Activated CD8-positive, alpha-beta memory T cell treated with anti-CD3 and anti-CD28 coated beads, Interleukin-2, amount 50 U/mL, for 48 hours (primary cell): ENCODE measurements around the gene INMT.

Experiments
- DNase-seq: peaks from one replicate; pipeline ENCODE4 v3.0.0-alpha.2; 2020

INMT gene

DNA sequence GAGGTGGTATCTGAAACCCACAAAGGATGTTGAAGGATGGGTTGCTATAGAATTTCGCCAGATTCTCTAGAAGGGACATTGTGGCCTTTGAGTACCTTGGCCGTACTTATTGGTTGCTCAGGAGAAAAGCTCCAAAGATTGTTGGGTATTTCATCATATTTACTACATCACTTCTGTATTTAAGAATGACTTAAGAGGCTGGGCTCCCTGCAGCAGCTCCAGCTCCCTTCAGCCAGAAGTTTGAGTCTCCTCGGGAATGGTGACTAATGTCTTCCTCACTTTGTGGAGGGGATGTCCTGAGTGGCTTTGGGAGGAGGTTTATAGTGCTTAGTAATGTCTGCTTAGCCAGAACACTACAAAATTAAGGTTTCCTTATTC lies 37.4 kb downstream of the INMT start:
- no peak for DNase-seq

DNA sequence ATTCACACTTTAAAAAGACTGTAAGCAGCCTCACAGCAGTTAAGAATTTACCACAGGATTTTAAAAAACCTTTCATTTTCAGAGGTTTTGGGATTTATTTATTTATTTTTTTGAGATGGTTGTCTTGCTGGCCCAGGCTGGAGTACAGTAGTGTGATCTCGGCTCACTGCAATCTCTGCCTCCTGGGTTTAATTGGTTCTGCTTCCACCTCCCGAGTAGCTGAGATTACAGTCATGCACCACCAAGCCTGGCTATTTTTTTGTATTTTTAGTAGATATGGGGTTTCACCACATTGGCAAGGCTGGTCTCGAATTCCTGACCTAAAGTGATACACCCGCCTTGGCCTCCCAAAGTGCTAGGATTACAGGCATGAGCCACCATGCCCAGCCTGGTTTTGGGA lies 38.4 kb downstream of the INMT start:
- DNase-seq = no peak

DNA sequence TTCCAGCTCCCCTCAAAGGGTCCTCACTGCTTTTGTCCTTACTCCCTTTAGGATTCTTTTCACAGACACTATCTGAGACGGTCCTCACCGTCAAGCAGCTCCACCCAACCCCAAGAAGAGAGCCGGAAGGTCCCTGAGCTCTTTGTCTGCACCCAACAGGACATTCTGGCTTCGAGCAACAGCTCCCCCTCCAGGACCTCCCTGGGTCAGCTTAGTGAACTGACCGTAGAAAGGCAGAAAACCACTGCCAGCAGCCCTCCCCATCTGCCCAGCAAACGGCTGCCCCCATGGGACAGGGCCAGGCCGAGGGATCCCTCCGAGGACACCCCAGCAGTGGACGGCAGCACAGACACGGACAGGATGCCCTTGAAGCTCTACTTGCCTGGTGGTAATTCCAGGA lies 39.2 kb downstream of the INMT start:
- DNase-seq = no peak

DNA sequence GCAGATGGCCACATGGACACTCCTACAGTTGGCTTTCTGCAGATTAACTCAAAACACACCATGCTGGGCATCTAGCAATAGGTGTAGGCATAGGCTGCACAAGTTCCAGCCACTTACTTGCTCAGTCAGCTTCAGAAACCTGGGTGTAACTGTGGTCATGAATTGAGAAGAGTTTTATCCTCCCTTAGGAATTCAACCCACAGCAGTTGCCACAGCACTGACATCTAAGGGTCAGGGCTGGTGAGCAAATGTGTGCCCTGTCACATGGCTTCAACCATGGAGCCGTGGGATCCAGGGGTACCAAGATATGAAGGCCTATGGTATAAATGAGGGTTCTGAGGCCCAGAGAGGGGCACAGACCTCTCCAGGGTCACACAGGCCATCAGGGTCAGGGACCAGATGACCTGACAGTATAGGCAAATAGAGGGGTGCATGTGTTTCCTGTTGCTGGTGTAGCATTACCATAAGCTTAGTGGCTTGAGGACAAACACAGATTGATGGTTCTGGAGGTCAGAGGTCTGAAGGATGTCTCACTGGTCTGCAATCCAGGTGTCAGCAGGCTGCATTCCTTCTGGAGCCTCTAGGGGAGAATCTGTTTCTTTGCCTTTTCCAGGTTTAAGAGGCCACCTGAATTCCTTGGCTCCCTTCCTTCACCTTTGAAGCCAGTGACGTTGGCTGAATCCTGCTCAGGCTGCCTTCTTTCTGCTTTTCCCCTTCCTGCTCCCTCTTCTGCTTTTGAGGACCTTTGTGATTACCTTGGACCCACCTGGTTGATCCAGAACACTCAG lies 43.4 kb downstream of the INMT start:
- no peak for DNase-seq

DNA sequence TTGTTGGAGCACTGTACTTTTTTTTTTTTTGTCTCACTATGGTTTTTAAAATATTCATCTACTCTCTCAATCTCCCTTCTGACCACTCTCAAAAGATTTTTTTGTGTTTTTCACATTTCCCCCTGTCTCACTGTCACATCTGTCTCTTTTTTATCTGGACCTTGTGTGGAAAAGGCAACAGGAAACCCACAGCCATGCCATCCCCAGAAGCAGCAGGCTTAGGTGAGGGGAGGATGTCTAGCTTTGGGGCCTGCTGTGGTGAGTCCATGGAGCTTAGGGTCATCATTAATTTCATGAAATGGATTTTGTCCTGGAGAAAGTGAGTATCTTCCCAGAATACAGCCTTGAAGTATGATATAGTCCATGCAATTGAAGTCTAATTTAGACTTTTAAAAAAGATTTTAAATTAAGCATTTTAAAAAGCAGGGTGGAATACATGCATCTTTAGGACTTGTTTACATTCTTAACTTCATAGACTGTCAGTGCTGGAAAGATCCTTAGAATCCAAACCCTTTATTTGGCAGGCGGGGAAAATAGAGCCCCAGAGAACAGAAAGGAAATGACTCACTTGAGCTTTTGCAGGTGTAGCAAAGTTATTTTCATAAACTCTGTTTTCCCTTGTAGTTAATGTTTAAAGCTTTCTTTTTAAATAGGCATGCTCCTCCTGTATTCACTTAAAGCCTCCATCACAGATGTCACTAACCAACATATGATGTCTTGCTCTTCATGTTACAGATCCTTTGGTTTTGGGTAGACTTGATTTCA lies 44.4 kb downstream of the INMT start:
- no peak for DNase-seq

DNA sequence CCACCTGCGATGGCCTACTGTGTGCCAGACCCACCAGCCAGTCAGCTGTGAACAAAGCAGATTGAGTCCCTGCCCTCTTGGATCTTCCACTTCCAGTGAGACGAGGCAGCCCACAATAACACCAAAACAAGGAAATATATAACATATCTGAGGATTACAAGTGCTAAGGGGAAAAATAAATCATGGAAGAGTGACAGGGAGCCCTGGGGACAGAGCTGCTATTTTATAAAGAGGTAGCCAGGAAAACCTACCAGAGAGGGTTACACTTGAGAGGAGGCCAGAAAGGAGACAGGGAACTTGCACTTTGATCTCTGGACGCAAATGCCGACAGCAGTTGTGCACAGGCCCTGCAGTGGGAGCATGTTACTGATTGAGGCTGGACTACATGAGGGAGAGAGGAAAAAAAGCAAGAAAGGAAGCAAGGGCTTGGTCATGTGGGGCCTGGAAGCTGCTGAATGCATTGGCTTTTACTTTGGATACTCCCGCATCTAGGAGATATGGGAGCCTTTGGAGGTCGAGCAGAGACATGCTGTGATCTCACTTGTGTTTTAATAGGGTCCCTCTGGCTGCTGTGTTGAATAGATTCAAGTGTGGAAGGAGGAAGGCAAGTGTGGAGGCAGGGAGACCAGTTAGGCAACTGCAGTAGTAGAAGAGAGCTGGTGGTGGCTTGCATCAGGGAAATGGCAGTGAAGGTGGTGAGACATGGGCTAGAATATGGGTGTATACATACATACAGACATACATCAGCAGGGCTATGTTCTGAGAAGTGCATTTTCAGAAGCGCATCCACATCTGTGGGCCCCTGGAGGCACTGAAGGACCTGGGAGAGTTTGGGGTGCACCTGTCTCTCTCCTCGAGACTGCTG lies 45.5 kb downstream of the INMT start:
- DNase-seq = no peak

DNA sequence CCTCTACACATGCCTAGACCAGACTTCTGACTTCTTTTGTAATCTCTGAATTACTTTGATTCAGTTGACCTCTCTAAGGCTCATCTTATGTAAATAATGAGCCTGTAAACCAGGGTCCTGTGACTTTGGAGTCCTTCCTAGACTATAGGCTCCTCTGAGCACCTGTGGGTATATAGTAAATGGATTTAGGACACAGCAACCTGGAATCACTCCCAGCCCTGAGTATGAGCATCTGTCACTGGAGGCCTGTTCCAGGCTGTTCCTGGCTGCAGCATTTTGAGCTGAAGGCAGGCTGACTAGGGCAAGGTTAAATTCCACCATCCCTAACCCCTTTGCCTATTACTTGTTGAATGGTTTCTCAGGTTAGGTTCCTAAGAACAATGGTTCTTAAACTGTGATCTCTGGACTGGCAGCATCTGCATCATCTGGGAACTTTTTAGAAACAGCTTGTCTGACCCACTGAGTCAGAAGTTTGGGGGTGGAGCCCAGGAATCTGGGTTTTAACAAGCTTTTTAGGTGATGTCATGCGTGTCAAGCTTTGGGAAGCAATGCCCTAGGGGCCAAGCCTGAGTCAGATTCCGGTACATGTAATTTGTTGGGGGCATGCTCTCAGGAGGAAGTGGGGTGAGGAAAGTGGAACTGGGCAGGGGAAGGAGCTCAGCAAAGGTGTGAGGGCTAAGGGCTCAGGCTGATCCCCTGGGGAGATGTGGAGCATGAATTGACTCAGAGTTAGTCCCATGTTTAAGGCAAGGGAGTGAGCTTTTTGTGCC lies 47.5 kb downstream of the INMT start:
- DNase-seq = no peak

DNA sequence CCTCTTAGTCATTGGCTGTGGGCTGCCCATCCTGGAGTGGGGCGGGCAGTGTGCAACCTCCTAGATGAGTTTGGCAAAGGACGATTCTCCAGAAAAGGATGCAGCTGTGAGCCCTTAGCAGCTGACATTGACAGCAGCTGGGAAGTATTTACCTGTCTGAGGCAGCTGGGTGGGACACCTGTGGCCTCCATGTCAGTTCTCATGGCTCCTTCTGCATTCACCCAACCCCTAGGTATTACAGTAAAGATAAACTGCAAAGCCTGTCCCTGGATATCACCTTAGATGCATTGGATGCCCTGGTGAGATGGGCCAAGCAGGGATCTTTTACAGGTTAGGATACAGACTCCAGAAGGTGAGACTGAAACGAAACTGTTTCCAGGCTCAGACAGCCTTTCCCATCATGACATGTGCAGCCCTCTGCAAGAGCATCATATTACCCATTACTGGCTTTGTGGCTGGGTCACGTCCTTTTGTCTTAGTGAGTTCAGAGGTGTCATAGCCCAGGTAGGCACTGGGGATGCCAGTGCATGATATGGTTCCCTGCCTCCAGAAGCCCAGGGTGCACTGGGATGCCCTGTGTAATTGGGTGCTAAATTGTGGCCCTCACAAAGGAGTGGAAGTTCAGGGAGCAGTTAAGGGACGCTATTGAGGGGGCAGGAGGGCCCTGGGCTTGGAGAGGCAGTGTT lies 48.2 kb downstream of the INMT start:
- no peak for DNase-seq

DNA sequence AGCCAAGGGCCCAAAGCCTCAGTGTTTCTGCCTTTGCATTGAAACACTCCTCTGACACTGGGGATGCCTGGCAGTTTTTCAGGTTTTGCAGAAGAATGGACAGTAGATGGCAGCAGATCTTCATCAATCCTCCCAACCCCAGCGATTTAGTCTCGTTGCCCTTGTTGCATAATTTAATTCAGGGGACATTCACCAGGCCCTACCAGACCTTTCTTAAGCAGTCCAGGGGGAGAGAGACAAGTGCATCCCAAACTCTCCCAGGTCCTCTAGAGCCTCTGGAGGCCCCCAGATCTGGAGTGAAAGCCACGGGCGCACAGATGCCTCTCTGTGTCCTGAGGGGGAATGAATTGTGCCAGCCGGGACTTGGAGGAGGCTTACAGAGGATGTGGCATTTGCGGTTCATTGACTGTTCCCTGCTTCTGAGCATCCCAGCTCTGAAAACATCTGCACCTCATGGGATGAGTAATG lies 48.9 kb downstream of the INMT start:
- DNase-seq = no peak

DNA sequence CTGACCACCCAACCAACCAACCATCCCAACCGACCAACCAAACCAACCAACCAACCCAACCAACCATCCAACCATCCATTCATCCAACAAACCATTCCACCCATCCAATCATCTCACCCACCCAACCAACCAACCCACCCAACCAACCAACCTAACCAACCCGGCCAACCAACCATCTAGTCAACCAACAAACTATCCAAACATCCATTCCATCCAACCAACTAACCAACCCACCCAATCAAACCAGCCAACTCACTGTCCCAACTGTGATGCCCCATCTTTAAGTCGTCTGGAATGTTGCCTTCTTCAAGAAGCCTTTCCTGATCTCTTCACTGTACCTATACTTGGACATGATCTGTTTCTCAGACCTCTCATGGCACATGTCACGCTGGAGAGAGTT lies 50.9 kb downstream of the INMT start:
- DNase-seq = no peak

DNA sequence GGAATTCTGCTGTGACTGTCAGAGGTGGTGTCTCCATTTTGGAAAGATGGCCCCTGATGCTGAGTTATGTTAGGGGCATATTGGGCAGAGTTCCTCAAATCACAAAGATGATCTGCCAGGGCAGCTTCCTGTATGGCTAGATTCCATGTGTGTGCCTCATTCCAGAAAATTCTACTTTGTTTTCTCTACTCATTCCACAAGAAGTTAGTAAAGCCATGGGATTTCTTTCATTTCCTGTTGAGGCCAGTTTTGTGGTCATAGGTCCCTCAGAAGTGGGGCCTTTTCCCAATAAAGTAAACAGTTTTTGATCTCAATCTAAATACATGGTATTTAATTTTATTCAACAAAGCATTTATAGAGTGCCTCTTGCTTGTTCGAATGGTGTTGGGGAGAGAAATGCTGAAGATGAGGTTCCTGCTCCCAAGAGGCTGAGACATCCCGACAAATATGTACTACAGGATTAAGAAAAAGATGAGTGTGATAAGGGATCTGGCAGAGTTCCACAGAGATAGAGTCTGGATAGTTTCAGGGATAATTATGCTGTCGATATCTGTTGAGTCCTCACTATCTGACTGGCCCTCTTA lies 52.2 kb downstream of the INMT start:
- no peak for DNase-seq

DNA sequence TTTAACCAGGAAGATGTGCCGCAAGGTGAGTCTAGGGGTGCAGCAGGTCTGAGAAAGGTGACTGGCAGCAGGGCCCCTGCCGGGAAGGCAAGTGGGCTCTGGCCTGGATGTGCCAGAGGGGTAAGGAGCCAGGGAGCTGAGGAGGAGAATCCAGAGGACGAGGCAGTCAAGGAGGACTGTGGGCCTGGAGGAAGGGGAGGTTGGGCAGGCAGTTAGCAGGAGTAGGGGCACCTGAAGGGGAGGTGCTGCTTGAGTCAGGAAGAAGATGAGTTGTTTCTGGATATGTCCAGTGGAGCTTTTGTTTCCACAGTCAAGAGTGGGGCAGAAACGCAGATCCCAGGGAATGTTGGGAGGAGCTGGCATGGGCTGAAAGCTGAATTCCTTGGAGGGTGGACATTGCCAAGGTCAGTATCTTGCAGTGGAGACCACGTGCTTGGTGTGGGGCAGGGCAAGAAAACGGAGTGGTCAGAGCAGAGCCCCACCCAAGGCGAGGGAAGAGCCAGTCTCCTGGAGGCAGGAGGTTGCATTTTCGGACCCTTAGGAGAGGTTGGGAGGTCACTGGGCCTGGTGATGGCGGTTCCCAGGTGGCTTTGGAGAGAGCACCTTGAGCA lies 53.3 kb downstream of the INMT start:
- no peak for DNase-seq

DNA sequence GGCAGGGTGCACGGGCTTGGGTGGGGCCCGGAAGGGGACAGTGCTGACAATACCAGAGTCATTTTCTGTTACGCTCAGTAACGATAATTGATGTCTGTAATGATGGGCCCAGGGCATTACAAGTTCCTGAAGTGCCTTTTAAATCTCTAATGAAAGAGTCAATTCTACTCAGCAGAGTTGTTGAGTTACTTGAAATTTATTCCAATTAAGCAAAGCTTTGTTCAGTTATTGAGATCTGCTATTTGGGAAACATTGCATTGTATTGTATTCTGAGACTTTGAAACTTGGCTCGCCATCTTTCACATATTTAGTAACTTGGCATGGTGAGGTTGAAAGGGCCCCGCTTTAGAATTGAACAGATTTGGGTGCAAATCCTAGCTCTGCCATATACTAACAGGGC lies 54.0 kb downstream of the INMT start:
- no peak for DNase-seq
